ENCODE results near the gene NTRK2.

DNA sequence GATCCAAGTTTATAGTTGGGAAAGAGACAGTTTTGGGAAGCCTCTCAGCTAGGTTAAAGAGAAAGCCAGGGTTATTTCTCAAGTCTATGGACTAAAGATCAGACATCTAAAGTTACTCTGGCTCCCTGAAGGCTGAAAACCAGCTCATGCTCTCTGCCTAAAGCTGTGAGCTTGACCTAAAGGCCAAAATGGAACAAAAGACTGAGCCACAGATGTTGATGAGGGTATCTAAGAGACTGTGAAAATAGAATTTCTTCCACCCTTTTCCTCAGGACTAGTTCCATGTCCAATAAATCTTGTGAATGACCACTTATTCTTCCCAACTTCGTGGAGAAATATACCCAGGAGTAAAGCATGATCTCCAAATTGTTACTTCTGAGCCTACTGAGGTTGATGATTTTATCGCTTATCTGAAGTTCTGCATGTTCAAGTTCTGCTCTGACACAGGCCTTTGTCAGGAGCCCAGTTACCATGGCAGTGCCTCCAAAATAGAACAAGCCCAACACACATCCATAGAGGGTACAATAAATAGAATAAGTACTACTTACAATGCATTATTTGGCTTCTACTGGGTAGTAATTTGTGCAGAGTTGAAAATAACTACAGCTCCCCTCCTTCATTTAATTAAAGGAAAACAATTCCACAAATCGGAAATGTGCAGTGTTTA is 373.6 kb downstream of the NTRK2 start:
- no peak for TF ChIP-seq BHLHE40 (IDR thresholded peaks at IDR 0.05; ENCODE audit: borderline replicate concordance)
- no peak for TF ChIP-seq ARNT (IDR thresholded peaks at IDR 0.05)
- no peak for TF ChIP-seq SP1 (IDR thresholded peaks at IDR 0.05)
- TF ChIP-seq ZNF384 (IDR thresholded peaks at IDR 0.05) = no peak
- TF ChIP-seq NFRKB (IDR thresholded peaks at IDR 0.05) = no peak
- TF ChIP-seq FOXM1 (IDR thresholded peaks at IDR 0.05; ENCODE audit: borderline replicate concordance) = no peak
- no peak for TF ChIP-seq TARDBP (IDR thresholded peaks at IDR 0.05)
- no peak for TF ChIP-seq ELF4 (IDR thresholded peaks at IDR 0.05)
- TF ChIP-seq SUZ12 (IDR thresholded peaks at IDR 0.05) = no peak

All from HEK293T (cell line).